Measurements from ENCODE around the gene GPR176. TPM values are rescaled to one million over a fixed set of nuclear protein-coding genes. Genes with fewer than 3 reads are reported as not detected.

Gene GPR176
- polyA plus RNA-seq, 1 of the 3 experiments (the other 2 are of a cell fraction), result 21.9 TPM

DNA sequence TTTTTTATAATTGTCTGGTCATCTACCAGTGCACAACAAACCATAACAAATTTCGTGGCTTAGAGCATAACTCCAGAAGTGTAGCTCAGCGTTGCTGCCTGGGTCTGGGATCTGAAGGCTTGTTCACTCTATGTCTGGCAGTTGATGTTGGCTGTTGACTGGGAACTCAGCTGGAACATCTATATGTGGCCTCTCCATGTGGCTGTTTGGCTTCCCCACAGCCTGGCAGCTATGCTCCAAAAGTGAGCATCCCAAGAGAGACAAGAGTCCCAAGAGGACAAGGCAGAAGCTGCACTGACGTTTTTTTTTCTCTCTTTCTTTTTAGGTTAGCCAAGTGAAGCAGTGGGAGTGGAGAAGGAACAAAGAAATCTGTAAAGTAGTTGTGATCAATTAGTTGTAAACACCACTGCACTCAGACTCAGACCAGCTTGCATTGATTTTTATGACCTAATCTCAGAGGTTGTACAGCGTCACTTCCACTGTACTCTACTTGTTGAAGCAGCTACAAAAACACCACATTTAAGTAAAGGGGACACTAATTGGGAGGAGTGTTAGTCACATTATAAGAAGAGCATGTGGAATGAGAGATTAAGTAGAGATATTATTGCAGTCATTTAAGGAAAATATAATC is 2.5 kb upstream of the GPR176 start:
- Histone ChIP-seq H3K9ac (no peak overlapping the region), H4K20me1 (ENCODE audit: insufficient read depth) (no peaks in the 10 kb centered on the region), H2AFZ (ENCODE audit: low read depth) (no peak overlapping the region; the same call in 1 of the 2 replicates), H3K79me2 (ENCODE audit: insufficient read depth) (peaks cover 27% of the 10 kb centered on the region), H3K27me3 (ENCODE audit: insufficient read depth) (no peaks in the 10 kb centered on the region), H3F3A (replicated peaks; ENCODE audit: insufficient read depth) (peaks cover 22% of the 10 kb centered on the region), H3K4me2 (no peak overlapping the region), H3K36me3 (replicated peaks in 1 of 2; ENCODE audit: control insufficient read depth in 1 of 2, insufficient read depth in 2 of 2, low read length in 1 of 2) (no peaks in the 10 kb centered on the region), H3K4me1 (ENCODE audit: control insufficient read depth in 1 of 2, insufficient read depth in 2 of 2, low read depth in 1 of 2, low read length in 1 of 2) (peaks cover 5 to 8% of the 10 kb centered on the region in 2 experiments; a peak in 2 of 4 replicates), H3K9me2 (no peaks in the 10 kb centered on the region), H3K27ac (ENCODE audit: low read depth in 2 of 2, low read length in 1 of 2) (peak overlapping the region in 1 of 2 experiments; percentile 19; a peak in 1 of 4 replicates), H3K9me3 (no peaks in the 10 kb centered on the region), H3K4me3 (ENCODE audit: low read depth in 2 of 2, low read length in 1 of 2) (no peak overlapping the region)
- POLR2A ChIA-PET, result no interaction called here
- CTCF ChIA-PET, result interaction anchor here (1.1 to 1.4 kb wide), 3 partner anchors 13 to 55 kb away, joined by 3 to 5 read pairs (median 3); no protein-coding TSS in a partner anchor
- WGBS (ENCODE audit: low lambda C conversion rate), result 78% methylated on average over 4 of the region's 4 CpGs
- no peak for DNase-seq
- no peak for TF ChIP-seq RAD21 (IDR thresholded peaks at IDR 0.05; ENCODE audit: low read length)
- TF ChIP-seq FOSL2 (IDR thresholded peaks at IDR 0.05; ENCODE audit: borderline replicate concordance, low read depth), result no peak
- no peak for TF ChIP-seq FOXM1 (IDR thresholded peaks at IDR 0.05; ENCODE audit: low read depth)
- TF ChIP-seq, protein P1, sequence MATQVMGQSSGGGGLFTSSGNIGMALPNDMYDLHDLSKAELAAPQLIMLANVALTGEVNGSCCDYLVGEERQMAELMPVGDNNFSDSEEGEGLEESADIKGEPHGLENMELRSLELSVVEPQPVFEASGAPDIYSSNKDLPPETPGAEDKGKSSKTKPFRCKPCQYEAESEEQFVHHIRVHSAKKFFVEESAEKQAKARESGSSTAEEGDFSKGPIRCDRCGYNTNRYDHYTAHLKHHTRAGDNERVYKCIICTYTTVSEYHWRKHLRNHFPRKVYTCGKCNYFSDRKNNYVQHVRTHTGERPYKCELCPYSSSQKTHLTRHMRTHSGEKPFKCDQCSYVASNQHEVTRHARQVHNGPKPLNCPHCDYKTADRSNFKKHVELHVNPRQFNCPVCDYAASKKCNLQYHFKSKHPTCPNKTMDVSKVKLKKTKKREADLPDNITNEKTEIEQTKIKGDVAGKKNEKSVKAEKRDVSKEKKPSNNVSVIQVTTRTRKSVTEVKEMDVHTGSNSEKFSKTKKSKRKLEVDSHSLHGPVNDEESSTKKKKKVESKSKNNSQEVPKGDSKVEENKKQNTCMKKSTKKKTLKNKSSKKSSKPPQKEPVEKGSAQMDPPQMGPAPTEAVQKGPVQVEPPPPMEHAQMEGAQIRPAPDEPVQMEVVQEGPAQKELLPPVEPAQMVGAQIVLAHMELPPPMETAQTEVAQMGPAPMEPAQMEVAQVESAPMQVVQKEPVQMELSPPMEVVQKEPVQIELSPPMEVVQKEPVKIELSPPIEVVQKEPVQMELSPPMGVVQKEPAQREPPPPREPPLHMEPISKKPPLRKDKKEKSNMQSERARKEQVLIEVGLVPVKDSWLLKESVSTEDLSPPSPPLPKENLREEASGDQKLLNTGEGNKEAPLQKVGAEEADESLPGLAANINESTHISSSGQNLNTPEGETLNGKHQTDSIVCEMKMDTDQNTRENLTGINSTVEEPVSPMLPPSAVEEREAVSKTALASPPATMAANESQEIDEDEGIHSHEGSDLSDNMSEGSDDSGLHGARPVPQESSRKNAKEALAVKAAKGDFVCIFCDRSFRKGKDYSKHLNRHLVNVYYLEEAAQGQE (IDR thresholded peaks at IDR 0.05; ENCODE audit: low read depth, low read length), result no peak
- TF ChIP-seq EZH2phosphoT487 (IDR thresholded peaks at IDR 0.05; ENCODE audit: borderline replicate concordance, low read depth), result no peak

DNA sequence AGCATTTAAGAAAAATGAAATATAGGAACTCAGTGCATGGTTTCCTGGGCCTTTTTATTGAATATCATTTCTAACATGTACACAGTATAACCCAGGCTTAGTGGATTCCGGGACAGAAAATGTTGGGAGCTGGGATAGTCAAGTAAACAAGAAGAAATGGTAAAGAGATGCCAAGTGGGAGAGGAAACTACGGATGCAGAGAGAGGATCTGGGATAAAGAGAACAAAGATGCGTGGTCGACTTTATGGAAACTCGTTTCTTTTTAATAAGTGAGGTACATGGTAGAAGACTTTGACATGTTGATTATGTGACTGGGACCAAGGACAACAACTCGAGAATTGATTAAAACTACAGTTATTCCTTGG is 1.2 kb upstream of the GPR176 start:
- DNase-seq, result no peak
- Histone ChIP-seq H3K79me2 (ENCODE audit: insufficient read depth) (peaks cover 40% of the 10 kb centered on the region), H3K4me3 (ENCODE audit: low read depth in 2 of 2, low read length in 1 of 2) (peak overlapping the region; percentile 71 to 92), H3K27ac (ENCODE audit: low read depth in 2 of 2, low read length in 1 of 2) (peak overlapping the region; percentile 73 to 96), H3K4me1 (ENCODE audit: control insufficient read depth in 1 of 2, insufficient read depth in 2 of 2, low read depth in 1 of 2, low read length in 1 of 2) (peaks cover 5 to 8% of the 10 kb centered on the region in 2 experiments; a peak in 2 of 4 replicates), H3K9me2 (no peaks in the 10 kb centered on the region), H3K9me3 (no peaks in the 10 kb centered on the region), H3K4me2 (peak overlapping the region; percentile 99), H2AFZ (ENCODE audit: low read depth) (peak overlapping the region; percentile 97), H3F3A (replicated peaks; ENCODE audit: insufficient read depth) (peaks cover 24% of the 10 kb centered on the region), H4K20me1 (ENCODE audit: insufficient read depth) (no peaks in the 10 kb centered on the region), H3K36me3 (replicated peaks in 1 of 2; ENCODE audit: control insufficient read depth in 1 of 2, insufficient read depth in 2 of 2, low read length in 1 of 2) (peaks cover 0 to 6% of the 10 kb centered on the region in 2 experiments), H3K27me3 (ENCODE audit: insufficient read depth) (no peaks in the 10 kb centered on the region), H3K9ac (peak overlapping the region; percentile 99; the same call in 1 of the 2 replicates)
- ChIA-PET CTCF (no interaction called here), POLR2A (interaction anchor here (0.6 to 1.3 kb wide), 4 partner anchors 12 to 263 kb away, joined by 3 read pairs; partner anchors contain the start of genes EIF2AK4 and FSIP1)
- 92% methylated on average over 6 of the region's 6 CpGs for WGBS (ENCODE audit: low lambda C conversion rate)
- no peak for TF ChIP-seq TAF1 (IDR thresholded peaks at IDR 0.05; ENCODE audit: borderline replicate concordance, low read depth, low read length)
- TF ChIP-seq, protein P2, sequence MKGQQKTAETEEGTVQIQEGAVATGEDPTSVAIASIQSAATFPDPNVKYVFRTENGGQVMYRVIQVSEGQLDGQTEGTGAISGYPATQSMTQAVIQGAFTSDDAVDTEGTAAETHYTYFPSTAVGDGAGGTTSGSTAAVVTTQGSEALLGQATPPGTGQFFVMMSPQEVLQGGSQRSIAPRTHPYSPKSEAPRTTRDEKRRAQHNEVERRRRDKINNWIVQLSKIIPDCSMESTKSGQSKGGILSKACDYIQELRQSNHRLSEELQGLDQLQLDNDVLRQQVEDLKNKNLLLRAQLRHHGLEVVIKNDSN (IDR thresholded peaks at IDR 0.05; ENCODE audit: borderline replicate concordance, low read depth), result no peak
- TF ChIP-seq JUND (IDR thresholded peaks at IDR 0.05), result no peak
- TF ChIP-seq, protein P3, sequence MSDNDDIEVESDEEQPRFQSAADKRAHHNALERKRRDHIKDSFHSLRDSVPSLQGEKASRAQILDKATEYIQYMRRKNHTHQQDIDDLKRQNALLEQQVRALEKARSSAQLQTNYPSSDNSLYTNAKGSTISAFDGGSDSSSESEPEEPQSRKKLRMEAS (IDR thresholded peaks at IDR 0.05; ENCODE audit: low read depth), result no peak
- TF ChIP-seq, protein P1 (IDR thresholded peaks at IDR 0.05; ENCODE audit: low read depth, low read length), result no peak
- no peak for TF ChIP-seq EP300 (IDR thresholded peaks at IDR 0.05; ENCODE audit: borderline replicate concordance in 1 of 2, low read depth in 1 of 2, low read length in 1 of 2)
- TF ChIP-seq FOSL2 (IDR thresholded peaks at IDR 0.05; ENCODE audit: borderline replicate concordance, low read depth), result no peak
- TF ChIP-seq POLR2AphosphoS5 (IDR thresholded peaks at IDR 0.05; ENCODE audit: low read depth, low read length), result no peak
- no peak for TF ChIP-seq TCF12 (IDR thresholded peaks at IDR 0.05)
- TF ChIP-seq CHD2 (IDR thresholded peaks at IDR 0.05; ENCODE audit: low read length, partially characterized antibody), result no peak
- no peak for TF ChIP-seq RCOR1 (IDR thresholded peaks at IDR 0.05; ENCODE audit: low read length)
- TF ChIP-seq, protein P4, sequence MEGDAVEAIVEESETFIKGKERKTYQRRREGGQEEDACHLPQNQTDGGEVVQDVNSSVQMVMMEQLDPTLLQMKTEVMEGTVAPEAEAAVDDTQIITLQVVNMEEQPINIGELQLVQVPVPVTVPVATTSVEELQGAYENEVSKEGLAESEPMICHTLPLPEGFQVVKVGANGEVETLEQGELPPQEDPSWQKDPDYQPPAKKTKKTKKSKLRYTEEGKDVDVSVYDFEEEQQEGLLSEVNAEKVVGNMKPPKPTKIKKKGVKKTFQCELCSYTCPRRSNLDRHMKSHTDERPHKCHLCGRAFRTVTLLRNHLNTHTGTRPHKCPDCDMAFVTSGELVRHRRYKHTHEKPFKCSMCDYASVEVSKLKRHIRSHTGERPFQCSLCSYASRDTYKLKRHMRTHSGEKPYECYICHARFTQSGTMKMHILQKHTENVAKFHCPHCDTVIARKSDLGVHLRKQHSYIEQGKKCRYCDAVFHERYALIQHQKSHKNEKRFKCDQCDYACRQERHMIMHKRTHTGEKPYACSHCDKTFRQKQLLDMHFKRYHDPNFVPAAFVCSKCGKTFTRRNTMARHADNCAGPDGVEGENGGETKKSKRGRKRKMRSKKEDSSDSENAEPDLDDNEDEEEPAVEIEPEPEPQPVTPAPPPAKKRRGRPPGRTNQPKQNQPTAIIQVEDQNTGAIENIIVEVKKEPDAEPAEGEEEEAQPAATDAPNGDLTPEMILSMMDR (IDR thresholded peaks at IDR 0.05), result no peak
- TF ChIP-seq SMC3 (IDR thresholded peaks at IDR 0.05; ENCODE audit: low read depth, low read length), result no peak

Measured in SK-N-SH (cell line).